Measurements from ENCODE around the gene CLDN6.

The CLDN6 gene

GRCh38 chr16:3027489-3027795, 9.5 kb upstream of the CLDN6 start:
- no peak for DNase-seq

DNA sequence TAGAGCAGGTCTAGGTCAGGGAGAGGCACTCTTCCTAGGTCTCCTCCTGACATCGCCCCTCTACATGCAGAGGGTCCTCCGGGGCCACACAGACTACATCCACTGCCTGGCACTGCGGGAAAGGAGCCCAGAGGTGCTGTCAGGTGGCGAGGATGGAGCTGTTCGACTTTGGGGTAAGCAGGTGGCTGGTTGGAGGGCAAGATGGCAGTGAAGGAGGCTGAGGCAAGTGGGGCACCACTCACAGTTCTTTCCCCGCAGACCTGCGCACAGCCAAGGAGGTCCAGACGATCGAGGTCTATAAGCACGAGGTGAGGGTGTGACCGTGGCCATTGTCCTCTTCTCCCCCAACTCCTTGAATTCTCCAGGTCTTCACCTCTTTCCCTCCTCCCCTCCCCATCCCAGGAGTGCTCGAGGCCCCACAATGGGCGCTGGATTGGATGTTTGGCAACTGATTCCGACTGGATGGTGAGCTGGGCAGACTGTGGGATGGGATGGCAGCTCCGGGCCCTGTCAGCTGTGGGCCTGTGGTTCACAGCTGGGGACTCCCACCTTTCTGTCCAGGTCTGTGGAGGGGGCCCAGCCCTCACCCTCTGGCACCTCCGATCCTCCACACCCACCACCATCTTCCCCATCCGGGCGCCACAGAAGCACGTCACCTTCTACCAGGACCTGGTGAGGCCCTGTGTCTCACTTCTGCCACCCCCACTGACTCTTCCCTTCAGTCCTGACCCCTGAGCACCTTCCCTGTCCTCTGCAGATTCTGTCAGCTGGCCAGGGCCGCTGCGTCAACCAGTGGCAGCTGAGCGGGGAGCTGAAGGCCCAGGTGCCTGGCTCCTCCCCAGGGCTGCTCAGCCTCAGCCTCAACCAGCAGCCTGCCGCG, 8.9 kb upstream of the CLDN6 start:
- DNase-seq = no peak

- DNase-seq = no peak
Measured at GRCh38 chr16:3026003-3026378, 8.0 kb upstream of the CLDN6 start.

GRCh38 chr16:3025032-3026002, 7.3 kb upstream of the CLDN6 start:
- DNase-seq = no peak

DNA sequence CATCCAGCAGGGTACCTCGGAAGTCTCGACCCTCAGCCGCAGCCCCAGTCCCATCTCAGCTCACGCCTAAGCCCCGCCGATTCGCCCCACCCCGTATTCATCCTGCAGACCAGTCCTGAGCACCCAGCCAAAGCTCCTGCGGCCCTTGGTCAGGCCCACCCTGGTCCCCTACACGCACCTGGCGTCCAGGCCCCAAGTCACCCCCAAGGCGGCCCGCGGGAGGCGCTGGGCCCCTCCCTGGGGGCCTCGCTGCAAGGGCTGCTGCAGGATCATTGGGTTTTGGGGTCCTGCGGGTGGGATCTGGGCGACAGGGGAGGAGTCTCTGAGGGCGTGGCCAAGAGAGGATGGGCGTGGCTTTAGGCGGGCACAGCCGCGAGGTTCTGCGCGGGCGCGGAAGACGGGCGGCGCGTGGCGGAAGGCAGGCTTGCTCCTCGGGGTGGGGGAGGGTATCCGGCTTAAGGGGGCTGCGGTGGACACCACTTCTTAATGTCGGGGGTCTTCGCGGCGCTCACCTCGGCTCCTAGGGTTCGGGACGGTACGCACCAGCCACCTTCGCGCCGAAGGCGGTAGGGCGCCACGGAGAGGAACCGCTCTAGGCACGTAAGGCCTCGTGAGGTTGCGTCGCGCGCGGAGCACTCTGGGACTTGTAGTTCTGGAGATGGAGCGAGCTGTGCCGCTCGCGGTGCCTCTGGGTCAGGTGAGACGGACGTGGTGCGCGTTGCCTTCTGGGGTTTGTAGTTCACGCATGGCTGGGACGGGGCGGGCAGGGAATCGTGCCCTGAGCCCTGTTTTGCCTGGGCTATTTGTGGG, 5.9 kb upstream of the CLDN6 start, which contains the start of the genes HCFC1R1 and THOC6:
HCFC1R1 (minus strand) TSS at position 274 of the 810 bp plus-strand sequence; CDS start at position 273, 1 bp downstream.
THOC6 (plus strand) TSS at position 367 of the 810 bp plus-strand sequence; CDS start at position 659, 292 bp downstream.
- DNase-seq = peak; percentile 96

DNA sequence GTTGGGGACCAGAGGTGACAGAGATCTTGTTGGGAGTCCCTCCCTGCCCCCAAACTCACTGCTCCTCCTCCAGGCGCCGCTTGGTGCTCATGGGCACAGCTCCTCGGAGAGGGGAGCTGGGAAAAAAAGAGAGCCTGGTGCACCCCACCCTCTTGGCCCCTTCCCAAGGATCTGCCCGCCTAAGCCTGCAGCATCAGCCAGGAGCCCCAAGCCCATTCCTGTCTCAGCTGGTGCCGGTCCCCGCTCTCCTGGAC, 5.4 kb upstream of the CLDN6 start:
- no peak for DNase-seq

- DNase-seq = no peak
Measured at GRCh38 chr16:3022684-3023414, 4.9 kb upstream of the CLDN6 start.

GRCh38 chr16:3022208-3022683, 4.3 kb upstream of the CLDN6 start:
- peak; percentile 75 for DNase-seq

- DNase-seq = peak; percentile 66
Measured at GRCh38 chr16:3021449-3022207, 3.6 kb upstream of the CLDN6 start.

- DNase-seq = peak; percentile 67
Measured at GRCh38 chr16:3020604-3021448, 2.8 kb upstream of the CLDN6 start.

DNA sequence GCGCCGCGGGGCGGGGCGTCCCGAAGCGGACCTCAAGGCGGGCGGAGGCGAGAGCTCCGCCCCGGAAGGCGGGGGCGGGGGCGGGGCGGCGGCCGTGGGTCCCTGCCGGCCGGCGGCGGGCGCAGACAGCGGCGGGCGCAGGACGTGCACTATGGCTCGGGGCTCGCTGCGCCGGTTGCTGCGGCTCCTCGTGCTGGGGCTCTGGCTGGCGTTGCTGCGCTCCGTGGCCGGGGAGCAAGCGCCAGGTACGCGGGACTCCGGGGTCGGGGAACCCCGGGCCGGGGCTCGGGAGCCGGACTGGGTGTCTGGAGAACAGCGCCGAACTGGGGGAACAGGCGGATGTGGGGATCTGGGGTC, 2.2 kb upstream of the CLDN6 start, which contains the start of gene TNFRSF12A:
TNFRSF12A (plus strand) TSS at position 122 of the 357 bp plus-strand sequence; CDS start at position 152, 30 bp downstream.
- peak; percentile 74 for DNase-seq

DNA sequence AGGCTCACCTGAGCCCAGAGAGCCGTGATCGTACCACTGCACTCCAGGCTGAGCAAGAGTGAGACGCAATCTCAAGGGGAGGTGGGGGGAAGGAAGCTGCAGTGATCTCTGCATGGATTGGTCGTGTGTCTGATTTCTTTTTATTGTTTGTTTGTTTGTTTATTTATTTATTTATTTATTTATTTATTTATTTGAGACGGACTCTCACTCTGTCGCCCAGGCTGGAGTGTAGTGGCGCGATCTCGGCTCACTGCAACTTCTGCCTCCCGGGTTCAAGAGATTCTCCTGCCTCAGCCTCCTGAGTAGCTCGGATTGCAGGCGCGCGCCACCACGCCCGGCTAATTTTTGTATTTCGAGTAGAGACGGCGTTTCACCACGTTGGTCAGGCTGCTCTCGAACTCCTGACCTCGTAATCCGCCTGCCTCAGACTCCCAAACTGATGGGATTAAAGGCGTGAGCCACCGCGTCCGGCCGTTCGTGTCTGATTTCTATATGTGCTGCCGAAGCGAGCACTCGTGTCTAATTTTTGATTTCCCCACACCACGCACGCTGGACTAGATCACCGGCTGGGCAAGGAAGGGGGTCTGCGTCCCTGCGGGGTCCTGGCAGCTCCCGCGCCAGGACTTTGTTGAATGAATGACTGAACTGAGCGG, 1.7 kb upstream of the CLDN6 start:
- DNase-seq = no peak

DNA sequence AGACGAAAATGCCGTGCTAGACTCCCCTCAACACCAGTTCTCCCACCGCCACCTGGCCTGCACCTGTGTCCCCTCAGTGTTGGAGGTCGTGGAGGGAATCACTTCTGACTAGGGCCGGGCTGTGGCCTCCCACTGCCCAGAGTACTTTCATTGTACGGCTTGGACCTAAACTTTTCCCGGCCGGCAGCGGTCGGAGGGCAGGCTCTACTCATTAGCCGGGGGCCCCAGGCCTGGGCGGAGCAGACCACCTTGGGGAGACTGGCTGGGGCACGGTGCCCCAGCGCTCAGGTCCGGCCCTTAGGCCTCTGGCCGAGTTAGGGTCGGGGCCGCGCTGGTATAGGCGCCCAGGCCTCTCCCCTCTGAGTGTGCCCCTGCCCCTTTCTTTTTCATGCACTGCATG, 639 bp downstream of the CLDN6 start:
- no peak for DNase-seq

DNA sequence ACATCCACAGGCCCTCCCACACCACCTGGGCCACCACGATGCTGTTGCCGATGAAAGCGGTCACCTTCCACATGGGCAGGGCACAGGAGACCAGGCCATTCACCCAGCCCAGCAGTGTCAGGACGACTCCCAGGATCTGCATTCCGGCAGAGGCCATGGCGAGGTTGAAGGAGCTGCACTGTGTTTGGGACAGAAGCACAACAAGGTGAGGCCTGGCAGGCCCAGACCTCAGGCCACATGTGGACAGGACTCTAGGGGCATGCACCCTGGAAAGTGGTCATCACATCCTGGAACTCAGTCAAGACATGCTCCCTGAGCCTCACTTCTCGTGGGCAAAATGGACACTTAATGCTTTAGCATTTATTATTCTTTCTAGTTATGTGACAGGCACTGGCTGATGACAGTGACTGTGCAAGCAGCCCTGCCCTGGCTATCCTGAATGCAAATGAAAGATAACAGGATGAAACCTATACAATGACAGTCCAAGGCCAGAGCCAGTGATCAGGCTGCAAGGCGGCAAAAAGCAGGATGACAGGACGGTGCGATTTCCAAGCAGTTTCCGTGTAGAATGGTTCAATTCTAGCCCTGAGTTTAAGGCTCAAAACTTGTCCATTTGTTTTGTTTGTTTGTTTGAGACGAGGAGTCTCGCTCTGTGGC, 2.0 kb downstream of the CLDN6 start:
- DNase-seq = no peak

- no peak for DNase-seq
Measured at GRCh38 chr16:3014971-3015370, 3.0 kb downstream of the CLDN6 start.

DNA sequence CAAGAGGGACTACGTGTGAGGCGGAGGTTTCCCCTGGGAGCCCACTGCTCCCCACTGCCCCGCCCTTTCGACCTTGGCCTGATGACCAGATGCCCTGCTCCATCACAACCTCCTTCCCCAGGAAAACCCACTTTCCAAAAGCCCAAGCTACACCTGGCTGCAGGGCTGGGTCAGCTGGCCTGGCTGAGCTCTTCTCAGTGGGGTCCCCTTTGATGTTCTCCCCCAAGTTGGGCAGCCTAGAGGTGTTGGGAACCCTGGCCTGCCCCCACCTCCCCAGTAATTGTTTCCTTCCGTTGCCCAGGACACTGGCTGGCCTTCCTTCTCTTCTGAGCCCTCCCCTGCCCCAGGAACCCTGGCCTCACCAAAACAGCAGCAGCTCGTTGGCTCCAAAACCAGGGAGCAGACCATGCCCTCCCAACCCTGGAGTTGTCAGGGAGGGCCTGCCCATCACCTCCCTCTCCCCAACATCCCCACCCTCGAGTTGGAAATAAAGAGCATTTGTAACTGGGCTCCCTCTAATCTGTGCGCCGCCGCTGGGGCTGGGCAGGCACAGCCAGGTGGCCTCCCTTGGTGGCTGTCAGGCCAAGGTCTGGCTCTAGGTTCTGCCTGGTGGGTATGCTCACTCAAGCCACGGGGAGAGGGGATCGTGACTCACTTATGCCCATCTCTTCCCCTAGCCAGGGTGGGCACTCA, 3.8 kb downstream of the CLDN6 start:
- DNase-seq = no peak

- no peak for DNase-seq
Measured at GRCh38 chr16:3013491-3013951, 4.5 kb downstream of the CLDN6 start.

- DNase-seq = no peak
Measured at GRCh38 chr16:3012828-3013420, 5.1 kb downstream of the CLDN6 start, which contains the start of gene CLDN9. Gene CLDN9 (plus strand): TSS chr16:3012923. CDS start chr16:3013363, 440 bp downstream.

Data from CD4-positive, alpha-beta T cell treated with Interleukin-15 for 1 hour (primary cell).